Transverse colon (tissue), 4 donors: ENCODE data around the gene PHACTR3. TPM values are rescaled to one million over a fixed set of nuclear protein-coding genes. Genes with fewer than 3 reads are reported as not detected.

Source experiments
- DNase-seq: peaks from one replicate; pipeline ENCODE4 v3.0.0-alpha.2; 2019
- H3K27ac ChIP-seq, 4 donors: fragments of 200-600 bp; sonication (generic); 2 replicates each; pipeline ENCODE4 v1.5.1; 2016 to 2018; ENCODE audit warnings: inconsistent platforms in 4 of 4
- H3K27me3 ChIP-seq: fragments of 200-600 bp; sonication (generic); 2 replicates; pipeline ENCODE4 v1.5.1; 2017; ENCODE audit warnings: inconsistent platforms
- H3K36me3 ChIP-seq, 4 donors: fragments of 200-600 bp; sonication (generic); 2 replicates each; pipeline ENCODE4 v1.5.1; 2017 to 2019; ENCODE audit warnings: inconsistent platforms in 4 of 4
- H3K4me1 ChIP-seq, 4 donors: fragments of 200-600 bp; sonication (generic); 2 replicates each; pipeline ENCODE4 v1.5.1; 2017 to 2020; ENCODE audit warnings: inconsistent platforms in 4 of 4
- H3K4me3 ChIP-seq, 4 donors: fragments of 200-600 bp; sonication (generic); 1 replicate in 1 of 4; 2 replicates in 3 of 4; pipeline versions ENCODE4 v1.5.1 to v1.6.1; 2017 to 2019; ENCODE audit warnings: inconsistent platforms in 4 of 4
- H3K9me3 ChIP-seq, 2 donors: fragments of 200-600 bp; sonication (generic); 2 replicates each; pipeline ENCODE4 v1.5.1; 2017 to 2019; ENCODE audit warnings: inconsistent platforms in 2 of 2
- CTCF ChIP-seq, 5 experiments: fragments of 200-600 bp in 3 of 5; fragments of 450-650 bp in 2 of 5; sonication (generic) in 3 of 5; IDR thresholded peaks; 1 replicate in 2 of 5; 2 replicates in 3 of 5; pipeline ENCODE4 v1.5.1; 2016 to 2017; ENCODE audit warnings: antibody characterized with exemption in 5 of 5, inconsistent platforms in 3 of 5, mild to moderate bottlenecking in 2 of 5, moderate library complexity in 1 of 5
- EP300 ChIP-seq: sonication (generic); formaldehyde crosslinking; IDR thresholded peaks from one replicate; pipeline ENCODE4 v1.6.1; 2017; ENCODE audit warnings: antibody characterized with exemption, low read depth
- POLR2A ChIP-seq: fragments of 450-650 bp; IDR thresholded peaks from one replicate; pipeline ENCODE4 v1.6.1; 2016; ENCODE audit warnings: antibody characterized with exemption, mild to moderate bottlenecking, moderate library complexity
- POLR2AphosphoS5 ChIP-seq, 3 donors: sonication (generic); formaldehyde crosslinking; IDR thresholded peaks; one replicate each; pipeline ENCODE4 v1.6.1; 2016; ENCODE audit warnings: antibody characterized with exemption in 3 of 3
- WGBS, 2 donors: methylation state at CpG; one replicate each; pipeline ENCODE4 v1.1.5; 2018; ENCODE audit warnings: low coverage in 1 of 2; 5-methylcytosine and 5-hydroxymethylcytosine counted together
- in situ Hi-C, 4 donors: fragments of 200-750 bp; cut with MboI; loops; one replicate each; pipeline versions ENCODE4 v1.15.0 to v1.15.1; 2017; ENCODE audit warnings: low sequenced_read_pairs in 3 of 4, low pct_ligation_motif_present in 1 of 4, low pct_unique_long_range_greater_than_20kb in 1 of 4
- intact Hi-C: fragments of 100-400 bp; cut with DNase I; formaldehyde crosslinking; loops from one replicate; pipeline ENCODE4 v1.15.1; 2023; ENCODE audit warnings: low total_unique reads
- total RNA-seq, 4 donors: library from RNA; depleted of rRNA; stranded (reverse); fragments of >200 nt; gene quantifications; one replicate each; pipeline ENCODE4 v1.1.0, GENCODE V29; 2016

PHACTR3 gene
- total RNA-seq, 4 donors from 2014 or later, result 1.6 to 7.1 (median 5.6) TPM

GRCh38 chr20:59823491-59824259, 219.3 kb downstream of the PHACTR3 start:
- Histone ChIP-seq H3K9me3 (no peaks in the 10 kb centered on the region), H3K27ac (no peak overlapping the region), H3K4me3 (no peak overlapping the region), H3K4me1 (peaks cover 8 to 22% (median 9%) of the 10 kb centered on the region in 4 donors), H3K36me3 (no peaks in the 10 kb centered on the region), H3K27me3 (no peaks in the 10 kb centered on the region)
- TF ChIP-seq EP300, result no peak
- no peak for TF ChIP-seq CTCF (IDR thresholded peaks at IDR 0.05)
- no peak for TF ChIP-seq POLR2AphosphoS5 (IDR thresholded peaks at IDR 0.05)
- TF ChIP-seq POLR2A, result no peak
- intact Hi-C loops (no loop called here), in situ Hi-C loops (no loop called here)
- no peak for DNase-seq
- 71% methylated on average over 1 to 8 of the region's 8 CpGs for WGBS, 2 donors

GRCh38 chr20:59824711-59825562, 220.6 kb downstream of the PHACTR3 start:
- in situ Hi-C loops, result no loop called here
- H3K27ac ChIP-seq, result no peak overlapping the region
- no peaks in the 10 kb centered on the region for H3K27me3 ChIP-seq
- DNase-seq, result no peak
- 63 to 67% methylated on average over 2 to 8 of the region's 8 CpGs for WGBS, 2 donors
- intact Hi-C loops, result no loop called here
- no peaks in the 10 kb centered on the region for H3K36me3 ChIP-seq
- TF ChIP-seq POLR2AphosphoS5 (IDR thresholded peaks at IDR 0.05), result no peak
- TF ChIP-seq POLR2A, result no peak
- TF ChIP-seq EP300, result no peak
- TF ChIP-seq CTCF (IDR thresholded peaks at IDR 0.05), result no peak
- peaks cover 8 to 22% (median 9%) of the 10 kb centered on the region in 4 donors for H3K4me1 ChIP-seq
- H3K9me3 ChIP-seq, result no peaks in the 10 kb centered on the region
- H3K4me3 ChIP-seq, result no peak overlapping the region

- 94% methylated on average over 4 of the region's 4 CpGs; no CpG with 5 or more reads in 1 of the 2 donors for WGBS, 2 donors
- H3K36me3 ChIP-seq, result no peaks in the 10 kb centered on the region
- in situ Hi-C loops, result no loop called here
- no peaks in the 10 kb centered on the region for H3K9me3 ChIP-seq
- H3K27me3 ChIP-seq, result no peaks in the 10 kb centered on the region
- peaks cover 8 to 22% (median 9%) of the 10 kb centered on the region in 4 donors for H3K4me1 ChIP-seq
- peak overlapping the region in 3 of 4 donors; percentile 61 to 83 (median 73) for H3K27ac ChIP-seq
- H3K4me3 ChIP-seq, result no peak overlapping the region
- intact Hi-C loops, result no loop called here
- no peak for TF ChIP-seq EP300
- TF ChIP-seq POLR2A, result no peak
- no peak for TF ChIP-seq CTCF (IDR thresholded peaks at IDR 0.05)
- TF ChIP-seq POLR2AphosphoS5 (IDR thresholded peaks at IDR 0.05), result no peak
- DNase-seq, result no peak
These were observed 221.2 kb downstream of the PHACTR3 start for GRCh38 chr20:59825563-59825920.
